Mucosa of descending colon (tissue), 3 donors: ENCODE results near the gene LAMTOR2. TPM values are rescaled to one million over a fixed set of nuclear protein-coding genes. Genes with fewer than 3 reads are reported as not detected.

ENCODE experiments used
- ATAC-seq: fragments of 200-7000 bp; cut with Tn5 transposase; one replicate; pipeline ENCODE4 v1.9.1; 2020; ENCODE audit warnings: mild to moderate bottlenecking, moderate library complexity
- DNase-seq, 3 donors: peaks; one replicate each; pipeline ENCODE4 v3.0.0-alpha.2; 2020
- H3K36me3 ChIP-seq: fragments of 200-600 bp; one replicate; pipeline ENCODE4 v1.8.0; 2021; ENCODE audit warnings: low read depth, mild to moderate bottlenecking
- H3K4me1 ChIP-seq: fragments of 200-600 bp; one replicate; pipeline ENCODE4 v1.8.0; 2021; ENCODE audit warnings: low read depth, mild to moderate bottlenecking
- H3K4me3 ChIP-seq: fragments of 200-600 bp; one replicate; pipeline ENCODE4 v1.8.0; 2021; ENCODE audit warnings: mild to moderate bottlenecking
- H3K9me3 ChIP-seq: fragments of 200-600 bp; one replicate; pipeline ENCODE4 v1.8.0; 2021; ENCODE audit warnings: mild to moderate bottlenecking
- CTCF ChIP-seq: fragments of 200-600 bp; IDR thresholded peaks from one replicate; pipeline ENCODE4 v1.8.0; 2022; ENCODE audit warnings: antibody characterized with exemption, mild to moderate bottlenecking
- intact Hi-C, 2 donors: fragments of 100-400 bp; cut with DNase I in 1 of 2; cut with micrococcal nuclease in 1 of 2; formaldehyde crosslinking; loops; one replicate each; pipeline versions ENCODE4 v1.11.0 to v1.11.1; 2022; cut with DNase I, micrococcal nuclease
- total RNA-seq, 3 donors: library from RNA; stranded (reverse); fragmentation: NEBNext Ultra II Directional in 2 of 3; extraction: Animal tissue kit (Norgen Biotek cat#: 25700) in 2 of 3; gene quantifications; one replicate each; pipeline versions ENCODE4 v1.2.1 to v1.2.4, GENCODE V29; 2021 to 2023
- donor health status: DM: no; HTN: no; CAD: no; lungs with moderate emphysema.
- donor health status: DM: no; HTN: no; CAD: no.
- donor health status: DM: no; HTN: yes; CAD: no.

The LAMTOR2 gene
- total RNA-seq, 3 donors from 2014 or later = 49.8 to 73.4 (median 60.7) TPM

DNA sequence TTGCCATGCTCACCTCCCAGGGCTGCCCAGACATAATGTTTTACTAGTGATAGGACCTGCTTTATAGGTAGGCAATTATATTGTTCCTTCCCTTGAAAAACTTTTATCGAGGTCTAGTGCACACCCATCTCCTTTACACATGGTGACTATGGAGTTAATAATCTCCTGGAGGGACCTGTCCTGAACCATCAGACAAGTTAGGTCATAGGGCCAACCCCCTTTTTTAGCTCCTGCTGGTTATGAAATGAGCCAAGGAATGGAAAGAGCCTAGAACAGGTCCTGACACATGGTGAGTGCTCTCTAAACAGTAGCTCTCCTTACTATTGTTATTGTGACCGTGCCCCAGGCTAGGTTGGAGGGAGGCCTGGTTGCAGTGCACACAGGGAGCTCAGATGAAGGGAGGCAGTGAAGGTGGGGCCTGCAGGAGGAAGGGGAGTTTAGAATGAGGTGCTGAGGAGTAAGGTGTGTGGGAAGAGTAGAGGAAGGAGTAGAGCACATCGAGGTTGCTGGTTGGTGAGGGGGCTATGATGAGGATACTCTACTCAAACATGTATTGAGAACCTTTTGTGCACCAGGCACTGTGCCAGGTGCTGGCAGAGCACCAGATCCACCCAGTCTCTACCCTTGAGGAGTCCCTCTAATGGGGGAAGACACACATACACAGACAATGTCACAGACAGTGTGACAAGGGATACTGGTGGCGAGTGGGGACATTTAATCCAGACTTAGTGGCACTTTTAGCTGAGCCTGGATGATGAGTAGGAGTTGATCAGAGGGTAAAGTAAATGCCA lies 45.8 kb downstream of the LAMTOR2 start:
- H3K36me3 ChIP-seq = no peaks in the 10 kb centered on the region
- ATAC-seq (peak; percentile 54), DNase-seq (peak in 2 of 3 donors; percentile 55 to 71)
- TF ChIP-seq CTCF = no peak
- H3K9me3 ChIP-seq = no peaks in the 10 kb centered on the region
- intact Hi-C loops = no loop called here
- peaks cover 76% of the 10 kb centered on the region for H3K4me1 ChIP-seq
- no peak overlapping the region for H3K4me3 ChIP-seq

GRCh38 chr1:156101880-156102279 lies 47.3 kb downstream of the LAMTOR2 start:
- Histone ChIP-seq H3K9me3 (no peaks in the 10 kb centered on the region), H3K4me1 (peaks cover 70% of the 10 kb centered on the region), H3K4me3 (no peak overlapping the region), H3K36me3 (no peaks in the 10 kb centered on the region)
- ATAC-seq (no peak), DNase-seq (peak in 1 of 3 donors; percentile 38)
- intact Hi-C loops = no loop called here
- TF ChIP-seq CTCF = no peak

- peak; percentile 18 for ATAC-seq
- no peak for TF ChIP-seq CTCF
- Histone ChIP-seq H3K9me3 (no peaks in the 10 kb centered on the region), H3K36me3 (no peaks in the 10 kb centered on the region), H3K4me1 (peaks cover 66% of the 10 kb centered on the region), H3K4me3 (no peak overlapping the region)
- DNase-seq = peak; percentile 54 to 67 (median 59)
- intact Hi-C loops = no loop called here
These were observed 48.3 kb downstream of the LAMTOR2 start for GRCh38 chr1:156102633-156103511.

- no peak for TF ChIP-seq CTCF
- Histone ChIP-seq H3K36me3 (no peaks in the 10 kb centered on the region), H3K4me1 (peaks cover 66% of the 10 kb centered on the region), H3K4me3 (no peak overlapping the region), H3K9me3 (no peaks in the 10 kb centered on the region)
- no peak for ATAC-seq
- DNase-seq = peak; percentile 40 to 69 (median 59)
- intact Hi-C loops = no loop called here
These were observed 49.0 kb downstream of the LAMTOR2 start for GRCh38 chr1:156103521-156103947.

GRCh38 chr1:156104065-156104810 lies 49.7 kb downstream of the LAMTOR2 start:
- peaks cover 66% of the 10 kb centered on the region for H3K4me1 ChIP-seq
- intact Hi-C loops = no loop called here
- TF ChIP-seq CTCF = no peak
- H3K4me3 ChIP-seq = no peak overlapping the region
- peak; percentile 68 for ATAC-seq
- no peaks in the 10 kb centered on the region for H3K9me3 ChIP-seq
- no peaks in the 10 kb centered on the region for H3K36me3 ChIP-seq
- peak; percentile 75 to 87 (median 82) for DNase-seq
